Activated naive CD4-positive, alpha-beta T cell treated with anti-CD3 and anti-CD28 coated beads, Interleukin-2, amount 10 ng/mL, durations not matched to agents 7 days and 5 days (primary cell): ENCODE data around the gene RHOB.
"Not testable (repeated sequence)": the region's sequence is repeated elsewhere in the genome, so short reads cannot be mapped to it uniquely, and the experiment has no call there.

ENCODE experiments used
- CTCF ChIA-PET: fragments of 350-600 bp; sonication (Branson Sonifier 250); formaldehyde crosslinking; loops from one replicate; lab custom pipeline; 2021; ENCODE audit warnings: antibody characterized with exemption; lab: Charles Lee
- DNase-seq: peaks from one replicate; pipeline ENCODE4 v3.0.0-alpha.2; 2020
- H3K27ac Mint-ChIP-seq: one replicate; pipeline ENCODE4 v1.8.0; 2021; ENCODE audit warnings: mild to moderate bottlenecking, moderate library complexity, mixed read lengths
- H3K27me3 Mint-ChIP-seq: one replicate; pipeline ENCODE4 v1.8.0; 2021; ENCODE audit warnings: mild to moderate bottlenecking, mixed read lengths
- H3K36me3 Mint-ChIP-seq: one replicate; pipeline ENCODE4 v1.8.0; 2021; ENCODE audit warnings: mixed read lengths
- H3K4me1 Mint-ChIP-seq: one replicate; pipeline ENCODE4 v1.8.0; 2021; ENCODE audit warnings: mixed read lengths
- H3K4me3 Mint-ChIP-seq: one replicate; pipeline ENCODE4 v1.8.0; 2021; ENCODE audit warnings: mild to moderate bottlenecking, moderate library complexity, mixed read lengths
- H3K9me3 Mint-ChIP-seq: one replicate; pipeline ENCODE4 v1.8.0; 2021; ENCODE audit warnings: mixed read lengths

The RHOB gene

GRCh38 chr2:20455076-20455587 is 8.3 kb downstream of the RHOB start:
- Mint-ChIP-seq H3K27me3 (peaks cover 83% of the 10 kb centered on the region), H3K27ac (no peak overlapping the region), H3K4me1 (no peaks in the 10 kb centered on the region), H3K9me3 (no peaks in the 10 kb centered on the region), H3K36me3 (no peaks in the 10 kb centered on the region), H3K4me3 (no peak overlapping the region)
- no peak for DNase-seq
- CTCF ChIA-PET: interaction anchor here (1.2 kb wide), 1 partner anchor 17 kb away, joined by 3 read pairs; no protein-coding TSS in a partner anchor

- H3K9me3 Mint-ChIP-seq: no peaks in the 10 kb centered on the region
- CTCF ChIA-PET: interaction anchor here (1.2 kb wide), 1 partner anchor 16 kb away, joined by 3 read pairs; no protein-coding TSS in a partner anchor
- peaks cover 83% of the 10 kb centered on the region for H3K27me3 Mint-ChIP-seq
- H3K27ac Mint-ChIP-seq: no peak overlapping the region
- no peaks in the 10 kb centered on the region for H3K4me1 Mint-ChIP-seq
- DNase-seq: no peak
- H3K36me3 Mint-ChIP-seq: no peaks in the 10 kb centered on the region
- no peak overlapping the region for H3K4me3 Mint-ChIP-seq
These were observed 9.3 kb downstream of the RHOB start for GRCh38 chr2:20456116-20456571.

GRCh38 chr2:20456636-20457426 is 10.0 kb downstream of the RHOB start:
- CTCF ChIA-PET: interaction anchor here (1.0 kb wide), 1 partner anchor 10 kb away, joined by 3 read pairs; the partner anchor contains the start of gene RHOB
- peaks cover 83% of the 10 kb centered on the region for H3K27me3 Mint-ChIP-seq
- H3K9me3 Mint-ChIP-seq: no peaks in the 10 kb centered on the region
- H3K4me1 Mint-ChIP-seq: no peaks in the 10 kb centered on the region
- H3K4me3 Mint-ChIP-seq: no peak overlapping the region
- no peaks in the 10 kb centered on the region for H3K36me3 Mint-ChIP-seq
- DNase-seq: no peak
- H3K27ac Mint-ChIP-seq: no peak overlapping the region

- H3K9me3 Mint-ChIP-seq: no peaks in the 10 kb centered on the region
- CTCF ChIA-PET: interaction anchor here (0.8 to 1.0 kb wide), 2 partner anchors 11 to 14 kb away, joined by 3 read pairs; partner anchors contain the start of gene RHOB
- no peaks in the 10 kb centered on the region for H3K36me3 Mint-ChIP-seq
- no peak overlapping the region for H3K4me3 Mint-ChIP-seq
- DNase-seq: no peak
- H3K27me3 Mint-ChIP-seq: peaks cover 80% of the 10 kb centered on the region
- H3K27ac Mint-ChIP-seq: no peak overlapping the region
- no peaks in the 10 kb centered on the region for H3K4me1 Mint-ChIP-seq
These were observed 11.1 kb downstream of the RHOB start for GRCh38 chr2:20457661-20458630.

GRCh38 chr2:20458737-20459484 is 12.0 kb downstream of the RHOB start:
- H3K4me1 Mint-ChIP-seq, H3K4me3 Mint-ChIP-seq, H3K36me3 Mint-ChIP-seq, H3K27ac Mint-ChIP-seq, DNase-seq, H3K9me3 Mint-ChIP-seq: not testable (repeated sequence)
- peaks cover 74% of the 10 kb centered on the region for H3K27me3 Mint-ChIP-seq
- CTCF ChIA-PET: interaction anchor here (0.6 to 0.8 kb wide), 2 partner anchors 7 to 15 kb away, joined by 3 read pairs; no protein-coding TSS in a partner anchor

GRCh38 chr2:20465716-20466394 is 19.0 kb downstream of the RHOB start:
- Mint-ChIP-seq H3K4me3 (no peak overlapping the region), H3K27me3 (peaks cover 20% of the 10 kb centered on the region), H3K9me3 (no peaks in the 10 kb centered on the region), H3K27ac (no peak overlapping the region), H3K4me1 (no peaks in the 10 kb centered on the region), H3K36me3 (no peaks in the 10 kb centered on the region)
- CTCF ChIA-PET: no interaction called here
- DNase-seq: no peak

GRCh38 chr2:20467789-20468548 is 21.1 kb downstream of the RHOB start:
- Mint-ChIP-seq H3K27ac (no peak overlapping the region), H3K9me3 (no peaks in the 10 kb centered on the region), H3K4me1 (no peaks in the 10 kb centered on the region), H3K36me3 (no peaks in the 10 kb centered on the region), H3K27me3 (peaks cover 3% of the 10 kb centered on the region), H3K4me3 (no peak overlapping the region)
- CTCF ChIA-PET: interaction anchor here (1.0 kb wide), 1 partner anchor 58 kb away, joined by 4 read pairs; no protein-coding TSS in a partner anchor
- no peak for DNase-seq

- H3K9me3 Mint-ChIP-seq: no peaks in the 10 kb centered on the region
- no peaks in the 10 kb centered on the region for H3K4me1 Mint-ChIP-seq
- peaks cover 3% of the 10 kb centered on the region for H3K27me3 Mint-ChIP-seq
- H3K27ac Mint-ChIP-seq: no peak overlapping the region
- no peak for DNase-seq
- CTCF ChIA-PET: no interaction called here
- H3K36me3 Mint-ChIP-seq: no peaks in the 10 kb centered on the region
- H3K4me3 Mint-ChIP-seq: no peak overlapping the region
These were observed 22.0 kb downstream of the RHOB start for GRCh38 chr2:20468549-20469500.

GRCh38 chr2:20469595-20469994 is 22.7 kb downstream of the RHOB start:
- H3K4me3 Mint-ChIP-seq: no peak overlapping the region
- H3K9me3 Mint-ChIP-seq: no peaks in the 10 kb centered on the region
- H3K27me3 Mint-ChIP-seq: peaks cover 3% of the 10 kb centered on the region
- CTCF ChIA-PET: no interaction called here
- no peak overlapping the region for H3K27ac Mint-ChIP-seq
- H3K4me1 Mint-ChIP-seq: no peaks in the 10 kb centered on the region
- no peak for DNase-seq
- no peaks in the 10 kb centered on the region for H3K36me3 Mint-ChIP-seq

- Mint-ChIP-seq H3K36me3 (no peaks in the 10 kb centered on the region), H3K27me3 (peaks cover 3% of the 10 kb centered on the region), H3K4me3 (no peak overlapping the region), H3K27ac (no peak overlapping the region), H3K4me1 (no peaks in the 10 kb centered on the region), H3K9me3 (no peaks in the 10 kb centered on the region)
- no peak for DNase-seq
- CTCF ChIA-PET: no interaction called here
These were observed 23.3 kb downstream of the RHOB start for GRCh38 chr2:20470211-20470610.

- H3K9me3 Mint-ChIP-seq: no peaks in the 10 kb centered on the region
- CTCF ChIA-PET: no interaction called here
- H3K27me3 Mint-ChIP-seq: peaks cover 3% of the 10 kb centered on the region
- no peaks in the 10 kb centered on the region for H3K4me1 Mint-ChIP-seq
- no peaks in the 10 kb centered on the region for H3K36me3 Mint-ChIP-seq
- H3K27ac Mint-ChIP-seq: no peak overlapping the region
- H3K4me3 Mint-ChIP-seq: no peak overlapping the region
- DNase-seq: no peak
These were observed 24.3 kb downstream of the RHOB start for GRCh38 chr2:20471148-20471547.
